Hepatocyte (in vitro differentiated cells): ENCODE measurements around the gene ZNF33A.

Source experiments
- CTCF ChIP-seq: fragments of 200-600 bp; sonication (generic); IDR thresholded peaks from 2 replicates; pipeline ENCODE4 v1.5.1; 2016; ENCODE audit warnings: antibody characterized with exemption, mild to moderate bottlenecking; ENCODE audit not compliant: poor library complexity
- EZH2 ChIP-seq: fragments of 200-600 bp; sonication (generic); IDR thresholded peaks from 2 replicates; pipeline ENCODE4 v1.6.1; 2016; ENCODE audit warnings: antibody characterized with exemption, mild to moderate bottlenecking, borderline replicate concordance
- EZH2phosphoT487 ChIP-seq: fragments of 200-600 bp; sonication (generic); IDR thresholded peaks from one replicate; pipeline ENCODE4 v1.6.1; 2018; ENCODE audit warnings: antibody characterized with exemption, mild to moderate bottlenecking, low read depth, moderate library complexity; ENCODE audit not compliant: unreplicated experiment, severe bottlenecking

- TF ChIP-seq CTCF (no peak), EZH2 (no peak), EZH2phosphoT487 (no peak)
Measured at GRCh38 chr10:38103756-38104155, 93.3 kb downstream of the ZNF33A start.
